HepG2 (cell line): Measurements from ENCODE around the gene ABCB11.

Source experiments
- BCL6 ChIP-seq: IDR thresholded peaks from 2 replicates; pipeline ENCODE4 v1.6.1; 2016; ENCODE audit warnings: missing genetic modification reagents, missing compliant biosample characterization
- CTCF ChIP-seq: sonication (generic); formaldehyde crosslinking; IDR thresholded peaks from 2 replicates; pipeline ENCODE4 v1.5.0; 2020; ENCODE audit warnings: mild to moderate bottlenecking, missing genetic modification reagents, moderate library complexity
- FOXP1 ChIP-seq, 2 experiments: fragments of 450-650 bp in 1 of 2; IDR thresholded peaks; 2 replicates each; pipeline ENCODE4 v1.6.1; 2017 to 2018; ENCODE audit warnings: antibody characterized with exemption in 1 of 2
- KAT8 ChIP-seq: IDR thresholded peaks from 2 replicates; pipeline ENCODE4 v1.6.1; 2016; ENCODE audit warnings: missing genetic modification reagents, missing compliant biosample characterization
- NFE2 ChIP-seq: sonication (generic); formaldehyde crosslinking; IDR thresholded peaks from 2 replicates; pipeline ENCODE4 v1.4.0; 2020; ENCODE audit warnings: missing genetic modification reagents
- ZNF121 ChIP-seq: sonication (generic); formaldehyde crosslinking; IDR thresholded peaks from 2 replicates; pipeline ENCODE4 v1.5.0; 2020; ENCODE audit warnings: mild to moderate bottlenecking, missing genetic modification reagents

- TF ChIP-seq BCL6 (CRISPR knock-in tag), result no peak
- no peak for TF ChIP-seq KAT8 (CRISPR knock-in tag)
- no peak for TF ChIP-seq ZNF121 (CRISPR knock-in tag)
- TF ChIP-seq CTCF (CRISPR knock-in tag), result no peak
- no peak for TF ChIP-seq NFE2 (CRISPR knock-in tag)
- no peak for TF ChIP-seq FOXP1 (IDR thresholded peaks at IDR 0.05)
- TF ChIP-seq FOXP1 (CRISPR knock-in tag; IDR thresholded peaks at IDR 0.05), result no peak
These were observed 11.7 kb upstream of the ABCB11 start for GRCh38 chr2:169042856-169043255.
